H9 (cell line): ENCODE measurements around the gene MAP2. TPM values are rescaled to one million over a fixed set of nuclear protein-coding genes. Genes with fewer than 3 reads are reported as not detected.

Experiments
- DNase-seq: peaks from one replicate; pipeline ENCODE4 v3.0.0-alpha.2; 2017
- H2AFZ ChIP-seq: one replicate; pipeline ENCODE4 v1.6.1; 2013; ENCODE audit warnings: mild to moderate bottlenecking, low read length, control low read depth, moderate library complexity
- H2AK5ac ChIP-seq: 2 replicates; pipeline ENCODE4 v1.6.1; 2013; ENCODE audit warnings: low read length, control low read depth, mixed read lengths; ENCODE audit not compliant: insufficient read length
- H2BK120ac ChIP-seq: one replicate; pipeline ENCODE4 v1.6.1; 2013; ENCODE audit warnings: low read depth, mild to moderate bottlenecking, low read length, control low read depth, inconsistent platforms; ENCODE audit not compliant: poor library complexity, severe bottlenecking
- H2BK12ac ChIP-seq: 2 replicates; pipeline ENCODE4 v1.6.1; 2013; ENCODE audit warnings: low read length, control low read depth, mixed read lengths, low read depth; ENCODE audit not compliant: insufficient read length
- H2BK15ac ChIP-seq: 2 replicates; pipeline ENCODE4 v1.6.1; 2013; ENCODE audit warnings: low read depth, low read length, control low read depth
- H2BK20ac ChIP-seq: one replicate; pipeline ENCODE4 v1.6.1; 2013; ENCODE audit warnings: low read depth, mild to moderate bottlenecking, low read length, control low read depth, inconsistent platforms; ENCODE audit not compliant: poor library complexity, severe bottlenecking
- H2BK5ac ChIP-seq: 2 replicates; pipeline ENCODE4 v1.6.1; 2013; ENCODE audit warnings: low read length, control low read depth, mixed read lengths; ENCODE audit not compliant: insufficient read length
- H3K14ac ChIP-seq: 2 replicates; pipeline ENCODE4 v1.6.1; 2013; ENCODE audit warnings: low read length, control low read depth; ENCODE audit not compliant: insufficient read depth
- H3K18ac ChIP-seq: 2 replicates; pipeline ENCODE4 v1.6.1; 2013; ENCODE audit warnings: low read depth, mild to moderate bottlenecking, mixed read lengths, low read length, control low read depth; ENCODE audit not compliant: insufficient read length
- H3K23ac ChIP-seq: 2 replicates; pipeline ENCODE4 v1.6.1; 2013; ENCODE audit warnings: low read length, control low read depth, mixed read lengths, low read depth; ENCODE audit not compliant: insufficient read length
- H3K23me2 ChIP-seq: 2 replicates; pipeline ENCODE4 v1.6.1; 2013; ENCODE audit warnings: low read depth, mild to moderate bottlenecking, mixed read lengths, low read length, control low read depth; ENCODE audit not compliant: insufficient read length, poor library complexity, severe bottlenecking
- H3K27ac ChIP-seq: 2 replicates; pipeline ENCODE4 v1.5.1; 2013; ENCODE audit warnings: low read length, control low read depth, mixed read lengths, low read depth; ENCODE audit not compliant: insufficient read length
- H3K27me3 ChIP-seq: 2 replicates; pipeline ENCODE4 v1.6.1; 2013; ENCODE audit warnings: low read length, control low read depth, inconsistent platforms; ENCODE audit not compliant: insufficient read depth
- H3K4ac ChIP-seq: 2 replicates; pipeline ENCODE4 v1.6.1; 2013; ENCODE audit warnings: low read depth, mild to moderate bottlenecking, control low read depth, inconsistent platforms, low read length, moderate library complexity
- H3K4me1 ChIP-seq: 2 replicates; pipeline ENCODE4 v1.6.1; 2013; ENCODE audit warnings: low read length, control low read depth, inconsistent platforms; ENCODE audit not compliant: insufficient read depth
- H3K4me2 ChIP-seq: 2 replicates; pipeline ENCODE4 v1.6.1; 2013; ENCODE audit warnings: low read length, control low read depth, mixed read lengths; ENCODE audit not compliant: insufficient read length, insufficient read depth
- H3K56ac ChIP-seq: 2 replicates; pipeline ENCODE4 v1.6.1; 2013; ENCODE audit warnings: low read depth, mild to moderate bottlenecking, mixed read lengths, low read length, control low read depth; ENCODE audit not compliant: insufficient read length
- H3K79me1 ChIP-seq: 2 replicates; pipeline ENCODE4 v1.6.1; 2013; ENCODE audit warnings: low read depth, mild to moderate bottlenecking, moderate library complexity, low read length, control low read depth, inconsistent platforms; ENCODE audit not compliant: insufficient read depth, poor library complexity, severe bottlenecking
- H3K79me2 ChIP-seq: 2 replicates; pipeline ENCODE4 v1.6.1; 2013; ENCODE audit warnings: low read length, control low read depth, inconsistent platforms; ENCODE audit not compliant: insufficient read depth
- H3K9ac ChIP-seq: 2 replicates; pipeline ENCODE4 v1.6.1; 2013; ENCODE audit warnings: low read length, control low read depth, mixed read lengths; ENCODE audit not compliant: insufficient read length; ENCODE audit errors: extremely low read depth
- H3K9me3 ChIP-seq: one replicate; pipeline ENCODE4 v1.6.1; 2013; ENCODE audit warnings: low read depth, low read length, inconsistent platforms; ENCODE audit not compliant: control insufficient read depth
- H3T11ph ChIP-seq: one replicate; pipeline ENCODE4 v1.6.1; 2013; ENCODE audit warnings: mild to moderate bottlenecking, low read length, control low read depth, inconsistent platforms
- H4K20me1 ChIP-seq: one replicate; pipeline ENCODE4 v1.6.1; 2013; ENCODE audit not compliant: control insufficient read depth, insufficient read length, insufficient read depth
- H4K5ac ChIP-seq: 2 replicates; pipeline ENCODE4 v1.6.1; 2013; ENCODE audit warnings: low read depth, mild to moderate bottlenecking, mixed read lengths, low read length, control low read depth; ENCODE audit not compliant: insufficient read length
- H4K8ac ChIP-seq: replicated peaks from 2 replicates; pipeline ENCODE4 v1.6.1; 2013; ENCODE audit warnings: low read length, control low read depth, mixed read lengths, low read depth; ENCODE audit not compliant: insufficient read length
- H4K91ac ChIP-seq: 2 replicates; pipeline ENCODE4 v1.6.1; 2013; ENCODE audit warnings: low read depth, mild to moderate bottlenecking, moderate library complexity, mixed read lengths, low read length, control low read depth; ENCODE audit not compliant: insufficient read length
- H3K27ac Mint-ChIP-seq, 3 experiments: 2 replicates in 2 of 3; 3 replicates in 1 of 3; pipeline ENCODE4 v1.8.0; 2020 to 2021; ENCODE audit warnings: mixed read lengths in 3 of 3, mild to moderate bottlenecking in 1 of 3, moderate library complexity in 1 of 3
- H3K27me3 Mint-ChIP-seq: 2 replicates; pipeline ENCODE4 v1.8.0; 2021; ENCODE audit warnings: low read depth, mild to moderate bottlenecking, moderate library complexity, mixed read lengths
- H3K36me3 Mint-ChIP-seq, 3 experiments: 2 replicates in 2 of 3; 3 replicates in 1 of 3; pipeline ENCODE4 v1.8.0; 2020 to 2021; ENCODE audit warnings: low read depth in 3 of 3, mixed read lengths in 3 of 3; ENCODE audit not compliant: insufficient read depth in 1 of 3
- H3K4me1 Mint-ChIP-seq, 2 experiments: 2 replicates each; pipeline ENCODE4 v1.8.0; 2020; ENCODE audit warnings: mixed read lengths in 2 of 2
- H3K4me3 Mint-ChIP-seq, 2 experiments: 2 replicates in 1 of 2; 3 replicates in 1 of 2; pipeline ENCODE4 v1.8.0; 2020 to 2021; ENCODE audit warnings: mild to moderate bottlenecking in 2 of 2, mixed read lengths in 2 of 2, moderate library complexity in 1 of 2
- H3K9me3 Mint-ChIP-seq, 2 experiments: 2 replicates in 1 of 2; 3 replicates in 1 of 2; pipeline ENCODE4 v1.8.0; 2020; ENCODE audit warnings: mild to moderate bottlenecking in 2 of 2, mixed read lengths in 2 of 2, moderate library complexity in 1 of 2
- WGBS: extraction: QIAGEN DNeasy Blood & Tissue Kit; methylation state at CpG from one replicate; pipeline ENCODE4 v1.1.7; 2013; ENCODE audit warnings: missing lambda C conversion rate, low lambda C conversion rate, mixed read lengths; ENCODE audit not compliant: insufficient read length; ENCODE audit errors: extremely low coverage; 5-methylcytosine and 5-hydroxymethylcytosine counted together
- total RNA-seq: library from RNA; stranded (reverse); gene quantifications from 2 replicates; pipeline ENCODE4 v1.2.1, GENCODE V29; 2021
- TF ChIP-seq, protein P1 (sequence below): fragments of 200-600 bp; sonication (generic); conservative IDR thresholded peaks from 3 replicates; pipeline ENCODE4 v1.8.0; 2021; ENCODE audit warnings: antibody characterized with exemption, mild to moderate bottlenecking

The MAP2 gene
- total RNA-seq, 1 experiment from 2014 or later: 0.87 TPM

DNA sequence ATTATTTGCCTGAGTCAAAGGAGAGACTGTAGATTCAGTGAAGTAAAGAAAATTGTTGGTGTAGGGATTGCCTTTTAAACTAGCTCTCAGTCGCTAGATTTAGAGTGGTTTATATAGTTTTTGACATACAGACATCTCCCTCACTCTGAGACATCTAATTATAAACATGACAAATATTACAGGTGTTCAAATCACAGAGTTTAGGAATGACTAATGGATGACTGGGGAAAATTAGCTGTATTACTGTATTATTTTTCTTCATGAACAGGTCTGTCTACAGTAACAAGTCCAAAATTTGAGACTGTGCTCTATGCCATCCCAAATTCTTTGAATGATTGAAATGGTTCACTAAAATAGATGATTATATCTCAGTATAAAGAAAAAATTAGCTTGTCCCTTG, 40.0 kb downstream of the MAP2 start:
- Histone ChIP-seq H3K4me2 (no peak overlapping the region), H3K9ac (no peak overlapping the region), H3K79me1 (no peaks in the 10 kb centered on the region), H2AFZ (no peak overlapping the region), H2BK120ac (no peak overlapping the region), H3K14ac (no peak overlapping the region), H2BK15ac (no peak overlapping the region), H4K91ac (no peak overlapping the region), H3K23me2 (no peaks in the 10 kb centered on the region), H2BK5ac (no peak overlapping the region), H2AK5ac (no peak overlapping the region), H3K56ac (no peak overlapping the region), H2BK12ac (no peak overlapping the region), H2BK20ac (no peak overlapping the region), H4K8ac (no peak overlapping the region), H3K27ac (no peak overlapping the region), H3K18ac (no peak overlapping the region), H4K5ac (no peak overlapping the region), H3K4me1 (no peaks in the 10 kb centered on the region), H4K20me1 (no peaks in the 10 kb centered on the region), H3T11ph (no peak overlapping the region), H3K23ac (no peak overlapping the region), H3K4ac (no peak overlapping the region), H3K9me3 (no peaks in the 10 kb centered on the region), H3K27me3 (no peaks in the 10 kb centered on the region), H3K79me2 (no peaks in the 10 kb centered on the region)
- no peak for DNase-seq
- H3K9me3 Mint-ChIP-seq: peaks cover 0 to 6% of the 10 kb centered on the region in 2 experiments
- H3K4me1 Mint-ChIP-seq: peaks cover 5 to 12% of the 10 kb centered on the region in 2 experiments; a peak in 3 of 4 replicates
- TF ChIP-seq, protein P1, sequence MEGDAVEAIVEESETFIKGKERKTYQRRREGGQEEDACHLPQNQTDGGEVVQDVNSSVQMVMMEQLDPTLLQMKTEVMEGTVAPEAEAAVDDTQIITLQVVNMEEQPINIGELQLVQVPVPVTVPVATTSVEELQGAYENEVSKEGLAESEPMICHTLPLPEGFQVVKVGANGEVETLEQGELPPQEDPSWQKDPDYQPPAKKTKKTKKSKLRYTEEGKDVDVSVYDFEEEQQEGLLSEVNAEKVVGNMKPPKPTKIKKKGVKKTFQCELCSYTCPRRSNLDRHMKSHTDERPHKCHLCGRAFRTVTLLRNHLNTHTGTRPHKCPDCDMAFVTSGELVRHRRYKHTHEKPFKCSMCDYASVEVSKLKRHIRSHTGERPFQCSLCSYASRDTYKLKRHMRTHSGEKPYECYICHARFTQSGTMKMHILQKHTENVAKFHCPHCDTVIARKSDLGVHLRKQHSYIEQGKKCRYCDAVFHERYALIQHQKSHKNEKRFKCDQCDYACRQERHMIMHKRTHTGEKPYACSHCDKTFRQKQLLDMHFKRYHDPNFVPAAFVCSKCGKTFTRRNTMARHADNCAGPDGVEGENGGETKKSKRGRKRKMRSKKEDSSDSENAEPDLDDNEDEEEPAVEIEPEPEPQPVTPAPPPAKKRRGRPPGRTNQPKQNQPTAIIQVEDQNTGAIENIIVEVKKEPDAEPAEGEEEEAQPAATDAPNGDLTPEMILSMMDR: no peak
- H3K36me3 Mint-ChIP-seq: peaks cover 0 to 12% (median 8%) of the 10 kb centered on the region in 3 experiments; a peak in 5 of 7 replicates
- no CpG with 5 or more reads among the region's 1 CpG for WGBS
- no peak overlapping the region; a peak in 1 of 7 replicates for H3K27ac Mint-ChIP-seq
- H3K4me3 Mint-ChIP-seq: no peak overlapping the region
- peaks cover 2% of the 10 kb centered on the region; the same call in 1 of the 2 replicates for H3K27me3 Mint-ChIP-seq
